ENCODE measurements around the gene LST1.

Gene LST1

DNA sequence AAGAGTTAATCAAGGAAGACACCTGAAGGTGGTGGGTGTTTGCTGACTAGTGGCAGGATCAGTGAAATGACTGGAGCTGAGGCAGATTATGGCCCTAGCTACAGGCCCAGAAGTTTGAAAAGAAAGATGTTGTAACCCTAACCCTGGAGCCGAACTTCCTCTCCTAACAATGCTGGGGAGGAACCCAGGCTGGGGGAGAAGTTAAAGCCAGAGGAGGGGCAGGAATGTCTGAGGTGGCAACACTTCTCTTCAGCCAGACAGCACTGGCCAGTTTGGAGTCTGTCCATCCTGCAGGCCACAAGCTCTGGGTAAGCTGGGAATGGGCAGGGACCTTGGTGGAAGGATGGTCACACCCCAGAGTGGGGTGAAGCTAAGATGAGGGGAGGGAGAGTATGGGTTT lies at the start of gene LST1:
Gene LST1 (plus strand): TSS at position 270 of the 400 bp plus-strand sequence. CDS start 1,023 bp downstream, outside the sequence.
- no peak for DNase-seq (ENCODE audit: low read depth, low spot score)

GRCh38 chr6:31538805-31539400 lies 47.2 kb upstream of the LST1 start:
- DNase-seq (ENCODE audit: low read depth, low spot score) = no peak

- DNase-seq (ENCODE audit: low read depth, low spot score) = no peak
Observed at GRCh38 chr6:31540640-31541039, 45.4 kb upstream of the LST1 start.

DNA sequence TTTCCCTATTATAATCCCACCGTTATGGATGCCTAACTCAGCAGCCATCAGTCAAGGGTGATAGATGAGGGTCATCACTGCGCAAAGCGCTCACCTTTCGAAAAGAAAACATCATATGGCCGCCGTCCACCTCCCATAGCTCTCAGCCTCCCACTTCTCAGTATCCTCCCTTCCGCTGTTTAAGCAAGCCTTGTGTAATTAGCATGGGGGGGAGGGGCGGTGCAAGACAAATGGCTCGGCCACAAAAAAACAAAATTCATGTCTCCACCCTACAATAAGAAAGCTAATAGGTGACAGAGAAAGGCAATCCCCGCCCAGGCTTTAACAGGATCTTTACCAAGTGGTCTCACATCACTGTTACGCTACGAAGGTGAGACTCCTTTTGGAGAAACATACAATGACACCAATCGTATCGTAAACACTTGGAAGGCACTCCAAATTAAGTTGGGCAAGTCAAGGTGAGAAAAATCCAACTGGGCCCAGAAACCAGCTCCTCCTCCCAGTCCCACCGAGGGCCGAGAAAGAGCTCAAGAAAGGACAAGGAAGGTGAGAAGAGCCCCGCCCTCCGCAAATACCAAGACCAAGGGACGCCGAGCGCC lies 44.9 kb upstream of the LST1 start:
- DNase-seq (ENCODE audit: low read depth, low spot score) = peak; percentile 45

DNA sequence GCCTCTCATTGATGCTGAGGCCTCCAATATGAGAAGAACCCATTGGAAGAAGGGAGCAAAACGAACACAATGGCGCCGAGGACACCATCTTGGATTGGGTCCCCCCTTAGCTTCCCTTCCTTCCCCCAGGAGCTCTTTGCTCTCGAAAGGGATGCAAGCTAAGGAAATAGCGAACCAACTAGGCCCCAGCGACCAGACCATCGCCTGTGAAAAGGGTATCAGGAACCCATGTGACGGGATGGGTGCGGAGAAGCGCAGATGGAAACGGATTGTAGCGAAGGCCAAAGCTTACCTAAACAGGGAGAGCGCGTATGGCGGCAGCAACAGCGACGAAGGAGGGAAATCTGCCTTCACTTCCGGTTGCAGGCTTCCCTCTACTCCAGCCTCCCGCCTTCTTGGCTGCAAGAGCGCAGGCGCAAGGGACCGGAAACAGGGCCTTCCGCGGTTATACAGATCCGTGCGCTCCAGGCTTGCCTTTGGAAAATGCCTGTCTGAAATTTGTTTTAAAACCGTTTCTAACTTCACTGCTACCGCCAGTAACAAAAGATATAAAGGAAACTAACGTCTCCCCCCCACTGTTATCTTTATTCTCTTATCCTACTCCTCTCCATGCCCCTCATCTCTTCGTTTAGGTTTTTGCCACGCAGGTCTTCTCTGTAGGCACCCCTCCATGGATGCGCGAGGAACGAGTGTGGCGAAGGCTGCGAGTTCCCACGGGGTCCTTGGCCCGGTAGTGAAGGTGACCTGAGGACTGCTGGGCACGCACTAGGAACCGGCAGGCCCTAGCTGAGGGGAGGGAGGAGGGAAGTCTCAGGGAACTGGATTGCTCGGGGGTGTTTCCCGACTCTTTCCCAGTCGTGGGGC lies 44.2 kb upstream of the LST1 start, which contains the start of gene DDX39B:
Gene DDX39B (minus strand): TSS at position 346 of the 864 bp plus-strand sequence. CDS start 1,471 bp downstream, outside the sequence.
- DNase-seq (ENCODE audit: low read depth, low spot score) = peak; percentile 90

DNA sequence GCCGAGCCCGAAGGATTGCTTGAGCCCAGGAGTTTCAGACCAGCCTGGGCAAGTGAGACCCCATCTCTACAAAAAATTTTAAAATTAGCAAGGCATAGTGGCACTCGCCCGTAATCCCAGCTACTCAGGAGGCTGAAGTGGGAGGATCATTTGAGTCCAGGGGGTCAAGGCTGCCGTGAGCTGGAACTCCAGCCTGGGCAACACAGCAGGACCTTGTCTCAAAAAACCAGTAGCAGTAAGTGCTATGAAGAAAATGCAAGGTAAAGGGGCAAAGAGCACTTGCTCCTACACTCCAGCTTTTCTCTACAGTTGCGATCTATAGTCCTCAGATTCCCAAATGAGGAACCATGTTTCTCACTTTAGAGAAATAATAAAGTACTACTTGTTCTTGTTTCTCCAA lies 42.4 kb upstream of the LST1 start:
- DNase-seq (ENCODE audit: low read depth, low spot score) = no peak

- no peak for DNase-seq (ENCODE audit: low read depth, low spot score)
Observed at GRCh38 chr6:31544676-31545075, 41.4 kb upstream of the LST1 start.

DNA sequence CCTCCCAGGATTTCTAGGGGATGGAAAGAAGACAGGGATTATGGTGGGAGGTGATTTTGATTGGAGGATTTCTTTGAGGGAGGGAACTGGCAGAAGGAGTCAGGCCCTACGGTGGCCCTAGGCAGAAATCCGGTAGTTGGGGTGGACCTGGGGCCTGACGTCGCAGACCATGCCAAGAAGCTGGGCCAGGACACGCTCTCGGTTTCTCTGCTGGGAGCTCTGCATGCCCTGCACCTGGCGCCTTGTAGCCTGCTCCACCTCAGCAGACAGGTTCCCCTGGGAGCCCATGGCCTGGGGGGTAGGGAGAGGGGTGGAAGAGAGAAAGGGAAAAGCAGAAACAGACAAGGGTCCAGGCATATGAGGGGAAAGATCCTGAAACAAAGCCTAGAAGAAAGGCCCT lies 40.8 kb upstream of the LST1 start:
- DNase-seq (ENCODE audit: low read depth, low spot score) = no peak

DNA sequence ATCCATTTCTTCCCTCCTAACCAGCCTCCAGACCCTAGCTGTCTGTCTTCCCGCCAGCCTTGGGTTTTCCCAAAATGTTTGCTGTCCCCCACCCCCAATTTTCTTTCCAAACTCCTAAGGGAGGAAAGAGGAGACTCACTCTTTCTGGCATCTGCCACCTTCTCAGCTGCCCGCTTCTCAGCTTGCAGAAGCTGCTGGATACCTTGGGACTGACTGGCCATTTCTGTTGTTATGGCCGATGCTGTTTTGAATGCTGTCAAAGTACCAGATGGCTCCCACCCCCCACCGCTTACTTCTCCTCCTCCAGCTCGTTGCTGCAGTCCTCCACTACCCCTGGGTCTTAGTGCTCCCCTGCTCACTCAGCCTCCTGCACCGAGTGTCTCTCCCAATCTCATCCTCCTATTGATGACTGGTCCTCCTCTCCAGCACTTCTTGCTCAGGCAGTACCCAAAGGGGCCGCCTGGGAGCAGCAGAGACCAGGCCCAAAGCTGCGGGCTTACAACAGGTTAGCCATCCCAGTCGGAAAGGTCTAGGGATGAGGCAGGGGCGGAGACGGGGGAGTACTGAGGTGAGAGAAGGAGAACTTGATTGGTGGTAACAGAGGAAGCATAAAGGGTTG lies 39.6 kb upstream of the LST1 start, which contains the start of gene ATP6V1G2:
Gene ATP6V1G2 (minus strand): TSS at position 270 of the 619 bp plus-strand sequence. CDS start 49 bp downstream, at position 221.
- DNase-seq (ENCODE audit: low read depth, low spot score) = peak; percentile 74

DNA sequence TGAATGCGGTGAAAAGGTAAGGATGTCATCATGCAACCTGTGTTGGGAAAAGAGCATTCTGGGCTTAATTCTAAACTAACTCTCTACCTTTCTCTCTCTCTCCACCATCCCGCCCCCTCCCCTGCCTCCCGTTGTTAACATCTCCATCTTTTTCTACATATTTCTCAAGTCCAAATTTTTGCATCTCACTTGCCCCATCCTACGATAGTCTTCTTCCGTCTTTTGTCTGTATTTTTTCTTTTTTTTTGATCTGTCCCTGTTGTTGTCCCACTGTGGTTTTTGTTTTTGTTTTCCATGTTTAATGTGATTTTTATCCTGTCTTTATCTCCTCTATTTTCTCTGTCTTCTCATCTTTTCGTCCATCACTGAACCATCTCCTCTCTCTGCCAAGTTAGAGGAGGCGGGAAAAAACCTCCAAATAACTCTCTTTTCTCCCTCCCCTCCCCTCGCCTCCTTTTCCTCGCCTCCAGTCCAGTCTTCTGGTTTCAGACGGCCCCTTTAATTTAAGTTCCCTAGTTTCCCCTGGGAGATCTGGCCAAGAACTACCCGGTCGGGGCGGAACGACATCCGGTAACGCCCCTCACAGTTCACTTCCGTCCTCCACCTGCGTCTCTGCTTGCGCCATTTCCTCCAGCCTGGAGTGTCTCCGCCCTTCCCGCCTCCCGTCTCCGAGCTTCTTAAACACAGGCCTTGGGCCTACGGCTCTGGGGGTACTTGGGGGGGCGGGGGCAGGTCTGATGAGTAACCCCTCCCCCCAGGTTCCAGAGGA lies 38.9 kb upstream of the LST1 start, which contains the start of gene NFKBIL1:
Gene NFKBIL1 (plus strand): TSS at position 651 of the 769 bp plus-strand sequence. CDS start 87 bp downstream, at position 738.
- DNase-seq (ENCODE audit: low read depth, low spot score) = peak; percentile 81

DNA sequence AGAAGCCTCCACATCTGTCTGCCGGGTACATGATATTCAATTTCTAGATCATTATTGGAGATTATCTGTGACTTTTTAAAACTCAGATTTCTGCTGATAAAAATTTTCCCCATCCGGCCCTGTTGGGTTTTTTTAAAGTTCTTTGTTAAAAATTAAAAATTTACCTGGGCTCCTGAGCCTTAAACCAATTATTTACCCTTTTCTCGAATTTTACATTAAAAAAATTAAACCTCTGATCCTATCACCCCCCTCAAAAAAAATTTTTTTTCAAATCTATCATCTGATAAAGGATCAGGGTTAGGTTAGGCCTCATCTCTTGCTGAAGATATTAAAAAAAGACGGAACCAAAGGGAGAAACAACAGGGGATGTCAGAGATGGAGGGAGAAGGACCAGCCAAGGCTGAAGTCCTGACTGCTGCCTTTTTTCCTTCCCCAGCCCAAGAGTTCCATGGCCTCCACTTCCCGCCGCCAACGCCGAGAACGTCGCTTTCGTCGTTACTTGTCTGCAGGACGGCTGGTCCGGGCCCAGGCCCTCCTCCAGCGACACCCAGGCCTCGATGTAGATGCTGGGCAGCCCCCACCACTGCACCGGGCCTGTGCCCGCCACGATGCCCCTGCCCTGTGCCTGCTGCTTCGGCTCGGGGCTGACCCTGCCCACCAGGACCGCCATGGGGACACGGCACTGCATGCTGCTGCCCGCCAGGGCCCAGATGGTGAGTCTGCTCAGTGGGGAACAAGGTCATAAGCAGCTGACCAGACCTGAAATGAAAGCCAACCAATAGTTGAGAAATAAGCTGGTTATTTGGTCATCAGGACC lies 38.1 kb upstream of the LST1 start:
- DNase-seq (ENCODE audit: low read depth, low spot score) = no peak

DNA sequence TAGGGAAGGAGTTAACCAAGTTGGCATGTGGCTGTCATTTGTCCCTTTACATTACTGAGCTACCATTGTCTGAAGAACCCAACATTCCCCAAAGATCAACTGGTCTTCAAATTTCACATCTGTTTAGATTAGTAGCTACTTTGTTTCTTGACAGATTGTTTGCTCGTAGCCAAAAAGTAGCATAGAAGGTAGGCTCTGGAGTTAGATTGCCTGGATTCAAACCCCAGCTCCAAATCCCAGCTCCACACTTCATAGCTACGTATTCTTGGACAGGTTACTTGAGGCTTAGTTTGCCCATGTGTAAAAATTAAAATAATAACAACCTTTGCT lies 37.6 kb upstream of the LST1 start:
- DNase-seq (ENCODE audit: low read depth, low spot score) = no peak

DNA sequence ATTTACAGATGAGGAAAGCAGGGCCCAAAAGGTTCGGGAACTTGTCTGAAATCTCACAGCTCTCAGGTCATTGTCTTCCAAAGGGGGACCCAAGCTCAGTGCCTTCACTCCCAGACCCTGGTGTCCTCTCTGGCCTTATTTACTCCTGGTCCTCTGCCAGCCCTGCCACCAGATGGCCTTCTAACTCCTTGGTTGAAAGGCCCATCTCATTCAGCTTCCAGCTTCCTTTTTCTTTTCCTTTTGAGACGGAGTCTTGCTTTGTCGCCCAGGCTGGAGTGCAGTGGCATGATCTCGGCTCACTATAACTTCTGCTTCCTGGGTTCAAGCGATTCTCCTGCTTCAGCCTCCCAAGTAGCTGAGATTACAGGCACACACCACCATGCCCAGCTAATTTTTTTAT lies 34.7 kb upstream of the LST1 start:
- DNase-seq (ENCODE audit: low read depth, low spot score) = peak; percentile 38

GRCh38 chr6:31556307-31556706 lies 29.8 kb upstream of the LST1 start:
- DNase-seq (ENCODE audit: low read depth, low spot score) = no peak

GRCh38 chr6:31557443-31558317 lies 28.4 kb upstream of the LST1 start:
- no peak for DNase-seq (ENCODE audit: low read depth, low spot score)

- DNase-seq (ENCODE audit: low read depth, low spot score) = no peak
Observed at GRCh38 chr6:31558318-31558625, 27.8 kb upstream of the LST1 start.

GRCh38 chr6:31558631-31559500 lies 27.2 kb upstream of the LST1 start:
- DNase-seq (ENCODE audit: low read depth, low spot score) = peak; percentile 47

DNA sequence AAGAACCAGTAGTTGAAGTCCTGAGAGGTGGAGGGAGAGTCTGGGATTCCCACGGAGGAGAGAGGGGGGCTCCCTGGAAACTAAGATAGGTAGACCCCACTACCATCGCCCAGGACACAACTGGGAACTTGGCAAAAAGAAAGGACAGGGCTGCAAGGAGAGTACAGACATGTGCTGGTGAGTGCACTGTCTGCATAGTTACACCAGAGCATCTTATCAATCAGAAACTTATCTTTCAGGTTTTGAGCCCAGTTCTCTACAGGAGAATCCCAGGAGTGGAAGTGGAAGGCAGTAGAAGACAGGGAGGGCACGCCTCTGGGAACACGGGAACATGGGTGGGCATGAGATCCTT lies 26.5 kb upstream of the LST1 start:
- no peak for DNase-seq (ENCODE audit: low read depth, low spot score)

Measured in activated CD4-positive, CD25-positive, alpha-beta regulatory T cell treated with anti-CD3 and anti-CD28 coated beads, Interleukin-2, amount 50 U/mL, for 16 hours (primary cell).